Measurements from ENCODE around the gene ANKRD39. TPM values are rescaled to one million over a fixed set of nuclear protein-coding genes. Genes with fewer than 3 reads are reported as not detected.

ANKRD39 gene
- total and polyA plus RNA-seq, 2 of the 8 experiments (the other 6 are each of a cell fraction or from before 2014, with no cell fraction given), result 18.5 to 21.3 TPM

- TF ChIP-seq CHD7 (IDR thresholded peaks at IDR 0.05; ENCODE audit: insufficient replicate concordance, low read length) (no peak), YY1 (IDR thresholded peaks at IDR 0.05; ENCODE audit: low read depth, low read length) (no peak), POLR2A (IDR thresholded peaks at IDR 0.05; ENCODE audit: control extremely low read depth in 1 of 2, low read depth in 2 of 2, low read length in 2 of 2) (0 out of 3 replicates have a peak, but pooled peaks of 1 of the 2 experiments have one; percentile 9), SIN3A (conservative IDR thresholded peaks at IDR 0.05 in 1 of 2, IDR thresholded peaks at IDR 0.05 in 1 of 2; ENCODE audit: low read depth in 1 of 2, low read length in 2 of 2) (no peak; a peak in 2 of 4 replicates), CBX5 (IDR thresholded peaks at IDR 0.05; ENCODE audit: low read depth, low read length) (no peak), TEAD4 (IDR thresholded peaks at IDR 0.05; ENCODE audit: low read depth, low read length) (no peak)
Measured at GRCh38 chr2:96815326-96816126, 42.3 kb downstream of the ANKRD39 start (continued).

Measured in H1 (cell line).